Esophagus (tissue), 2 donors: ENCODE data around the gene MRGPRD. TPM values are rescaled to one million over a fixed set of nuclear protein-coding genes. Genes with fewer than 3 reads are reported as not detected.

ENCODE experiments used
- H3K27ac ChIP-seq, 2 donors: one replicate each; pipeline ENCODE4 v1.5.1; 2013; ENCODE audit warnings: low read depth in 2 of 2, mild to moderate bottlenecking in 2 of 2, inconsistent platforms in 1 of 2, low read length in 1 of 2, moderate library complexity in 1 of 2
- H3K27me3 ChIP-seq, 2 donors: one replicate each; pipeline ENCODE4 v1.6.1; 2013; ENCODE audit warnings: low read length in 2 of 2, control low read depth in 1 of 2, mild to moderate bottlenecking in 1 of 2; ENCODE audit not compliant: insufficient read depth in 2 of 2, control insufficient read depth in 1 of 2
- H3K36me3 ChIP-seq, 2 donors: one replicate each; pipeline ENCODE4 v1.6.1; 2013; ENCODE audit warnings: low read length in 1 of 2; ENCODE audit not compliant: control insufficient read depth in 2 of 2, insufficient read depth in 2 of 2
- H3K4me1 ChIP-seq, 2 donors: one replicate each; pipeline ENCODE4 v1.6.1; 2013; ENCODE audit warnings: low read length in 1 of 2; ENCODE audit not compliant: control insufficient read depth in 2 of 2, insufficient read depth in 2 of 2
- H3K4me3 ChIP-seq, 2 donors: one replicate each; pipeline ENCODE4 v1.5.1; 2013; ENCODE audit warnings: low read length in 2 of 2, mild to moderate bottlenecking in 2 of 2, low read depth in 1 of 2, moderate library complexity in 1 of 2
- H3K9me3 ChIP-seq, 2 donors: one replicate each; pipeline ENCODE4 v1.6.1; 2013; ENCODE audit warnings: mild to moderate bottlenecking in 2 of 2, low read depth in 1 of 2, low read length in 1 of 2, moderate library complexity in 1 of 2; ENCODE audit not compliant: control insufficient read depth in 2 of 2, insufficient read depth in 1 of 2
- WGBS, 2 donors: extraction: QIAGEN DNeasy Blood & Tissue Kit; methylation state at CpG; one replicate each; pipeline ENCODE4 v1.1.7; 2013; 5-methylcytosine and 5-hydroxymethylcytosine counted together
- polyA plus RNA-seq, 2 donors: library from polyadenylated mRNA; stranded (reverse); fragments of 200-250 nt; gene quantifications; one replicate each; pipeline ENCODE4 v1.2.3, GENCODE V29; 2013
- donor health status: healthy with polysubstance abuse.
- donor health status: Bipolar disorder and iron deficiency.

Gene MRGPRD
- polyA plus RNA-seq, 2 donors, result not detected

DNA sequence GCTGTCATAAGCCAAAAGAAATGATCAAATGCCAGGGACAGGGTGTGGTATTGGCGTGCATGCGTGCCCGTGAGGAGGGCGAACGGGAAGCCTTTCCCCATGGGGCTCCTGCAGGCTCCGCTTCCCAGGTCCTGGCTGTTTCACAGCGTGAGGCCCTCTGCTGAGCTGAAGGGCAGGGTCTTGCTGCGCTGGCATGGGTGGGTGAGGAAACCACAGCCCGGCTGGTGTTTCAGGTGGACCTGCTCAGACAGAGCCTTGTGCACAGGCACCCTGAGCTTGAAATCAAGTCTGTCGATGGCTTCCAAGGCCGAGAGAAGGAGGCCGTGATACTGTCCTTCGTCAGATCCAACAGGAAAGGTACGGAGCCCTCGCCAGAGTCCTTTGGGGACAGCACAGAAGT, 45.7 kb downstream of the MRGPRD start:
- Histone ChIP-seq H3K36me3 (peaks cover 11 to 76% of the 10 kb centered on the region in 2 donors), H3K27ac (peak overlapping the region in 1 of 2 donors; percentile 6), H3K4me3 (no peak overlapping the region), H3K27me3 (no peaks in the 10 kb centered on the region), H3K9me3 (no peaks in the 10 kb centered on the region), H3K4me1 (no peaks in the 10 kb centered on the region)
- WGBS, 2 donors, result 89 to 92% methylated on average over 15 of the region's 15 CpGs

DNA sequence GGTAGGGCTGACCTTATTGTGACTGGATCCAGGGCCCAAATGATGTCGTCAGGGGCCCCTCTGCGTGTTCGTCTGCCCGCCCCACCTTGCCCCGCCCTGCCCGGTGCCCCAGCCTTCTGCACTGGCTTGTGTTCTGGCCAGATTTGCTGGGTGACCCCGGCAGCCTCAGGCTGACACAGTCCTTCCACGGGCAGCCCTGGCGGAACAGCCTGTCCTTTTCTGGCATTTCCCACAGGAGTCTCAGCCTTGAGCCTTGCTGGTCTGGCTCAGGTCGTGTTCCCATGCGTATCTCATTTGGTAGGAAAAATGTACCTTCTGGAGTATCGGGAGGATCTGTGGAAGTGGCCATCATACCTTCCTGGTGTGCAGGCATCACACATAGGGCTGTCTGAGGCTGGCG, 46.1 kb downstream of the MRGPRD start:
- no peak overlapping the region for H3K4me3 ChIP-seq
- H3K36me3 ChIP-seq, result peaks cover 15 to 76% of the 10 kb centered on the region in 2 donors
- peak overlapping the region in 1 of 2 donors; percentile 39 for H3K27ac ChIP-seq
- no peaks in the 10 kb centered on the region for H3K9me3 ChIP-seq
- H3K27me3 ChIP-seq, result no peaks in the 10 kb centered on the region
- no peaks in the 10 kb centered on the region for H3K4me1 ChIP-seq
- WGBS, 2 donors, result 90 to 95% methylated on average over 13 of the region's 13 CpGs

DNA sequence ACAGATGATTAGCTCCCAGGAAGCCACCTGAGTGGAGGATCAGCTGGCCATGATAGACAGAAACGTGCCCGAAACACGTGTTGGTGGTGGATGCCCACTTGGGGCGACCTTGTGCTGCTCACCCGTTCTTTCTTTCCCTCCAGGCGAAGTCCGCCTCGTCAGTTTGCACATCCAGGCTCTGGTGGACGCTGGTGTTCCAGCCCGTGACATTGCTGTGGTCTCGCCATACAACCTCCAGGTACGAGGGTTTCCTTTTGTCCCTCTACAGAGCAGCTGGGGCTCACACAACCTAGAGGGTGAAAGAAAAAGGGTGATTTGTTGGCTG, 46.5 kb downstream of the MRGPRD start:
- Histone ChIP-seq H3K4me3 (no peak overlapping the region), H3K27me3 (no peaks in the 10 kb centered on the region), H3K27ac (peak overlapping the region in 1 of 2 donors; percentile 39), H3K36me3 (peaks cover 19 to 76% of the 10 kb centered on the region in 2 donors), H3K9me3 (no peaks in the 10 kb centered on the region), H3K4me1 (no peaks in the 10 kb centered on the region)
- 92 to 95% methylated on average over 12 of the region's 12 CpGs for WGBS, 2 donors

DNA sequence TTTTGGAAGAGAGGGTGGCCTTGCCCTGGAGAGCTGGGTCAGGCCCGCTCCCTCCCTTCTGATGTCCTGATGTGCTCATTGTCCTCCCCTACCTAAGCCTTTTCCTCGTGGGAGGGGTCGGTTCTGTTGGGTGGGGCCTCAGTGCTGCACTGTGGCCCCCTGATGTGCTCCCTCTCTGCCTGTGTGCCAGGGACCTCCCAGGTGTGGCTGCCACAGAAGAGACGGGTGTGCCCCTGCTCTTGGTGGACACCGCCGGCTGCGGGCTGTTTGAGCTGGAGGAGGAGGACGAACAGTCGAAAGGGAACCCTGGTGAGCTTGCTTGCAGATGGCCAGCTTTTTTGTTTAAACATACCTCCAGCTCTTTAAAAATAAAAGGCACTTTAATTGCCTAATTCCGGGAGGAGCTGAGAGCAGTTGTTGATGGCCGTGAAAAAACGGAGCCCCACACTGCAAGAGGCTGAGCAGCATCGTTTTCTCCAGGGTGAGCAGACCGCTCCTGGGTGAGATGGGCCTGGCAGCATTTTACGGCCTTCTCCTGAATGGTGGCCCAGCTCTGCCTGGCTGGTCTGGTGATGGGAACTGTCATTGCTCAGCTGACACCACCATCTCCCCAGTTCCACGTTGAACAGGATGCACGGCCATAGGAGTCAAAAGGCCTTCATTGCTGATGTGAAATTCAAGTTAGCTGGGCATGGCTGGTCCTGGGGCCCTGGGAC, 47.0 kb downstream of the MRGPRD start:
- WGBS, 2 donors, result 86 to 90% methylated on average over 17 of the region's 17 CpGs
- no peak overlapping the region for H3K4me3 ChIP-seq
- H3K4me1 ChIP-seq, result no peaks in the 10 kb centered on the region
- H3K36me3 ChIP-seq, result peaks cover 19 to 76% of the 10 kb centered on the region in 2 donors
- H3K9me3 ChIP-seq, result no peaks in the 10 kb centered on the region
- H3K27me3 ChIP-seq, result no peaks in the 10 kb centered on the region
- H3K27ac ChIP-seq, result peak overlapping the region in 1 of 2 donors; percentile 39

DNA sequence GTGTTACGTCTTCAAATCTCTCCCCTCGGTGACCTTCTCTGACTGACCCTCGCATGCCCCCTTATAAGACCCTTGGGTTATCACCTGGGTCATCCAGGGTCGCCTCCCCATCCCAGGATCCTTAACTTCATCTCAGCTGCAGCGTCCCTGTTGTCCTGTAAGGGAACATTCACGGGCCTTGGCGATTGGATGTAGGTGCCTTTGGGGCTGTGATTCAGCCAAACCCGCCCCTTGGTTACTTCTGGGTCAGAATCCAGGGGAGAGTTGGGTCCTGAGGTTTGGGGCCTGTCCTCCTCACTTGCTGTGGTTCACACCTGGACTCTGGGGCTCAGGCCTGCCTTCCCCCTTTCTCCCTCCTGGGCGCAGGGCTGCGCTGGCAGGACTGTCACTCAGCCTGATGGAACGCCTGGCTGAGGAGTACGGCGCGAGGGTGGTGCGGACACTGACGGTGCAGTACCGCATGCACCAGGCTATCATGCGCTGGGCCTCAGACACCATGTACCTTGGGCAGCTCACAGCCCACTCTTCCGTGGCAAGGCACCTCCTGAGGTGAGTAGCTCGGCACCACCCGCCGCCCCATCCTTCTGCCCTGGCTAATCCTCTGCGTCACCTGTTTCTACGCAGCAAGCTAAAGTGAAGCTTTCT, 47.7 kb downstream of the MRGPRD start:
- H3K36me3 ChIP-seq, result peaks cover 15 to 71% of the 10 kb centered on the region in 2 donors
- H3K4me1 ChIP-seq, result no peaks in the 10 kb centered on the region
- H3K27me3 ChIP-seq, result no peaks in the 10 kb centered on the region
- 95 to 96% methylated on average over 23 to 24 of the region's 24 CpGs for WGBS, 2 donors
- peak overlapping the region in 1 of 2 donors; percentile 50 for H3K27ac ChIP-seq
- H3K9me3 ChIP-seq, result no peaks in the 10 kb centered on the region
- no peak overlapping the region for H3K4me3 ChIP-seq

DNA sequence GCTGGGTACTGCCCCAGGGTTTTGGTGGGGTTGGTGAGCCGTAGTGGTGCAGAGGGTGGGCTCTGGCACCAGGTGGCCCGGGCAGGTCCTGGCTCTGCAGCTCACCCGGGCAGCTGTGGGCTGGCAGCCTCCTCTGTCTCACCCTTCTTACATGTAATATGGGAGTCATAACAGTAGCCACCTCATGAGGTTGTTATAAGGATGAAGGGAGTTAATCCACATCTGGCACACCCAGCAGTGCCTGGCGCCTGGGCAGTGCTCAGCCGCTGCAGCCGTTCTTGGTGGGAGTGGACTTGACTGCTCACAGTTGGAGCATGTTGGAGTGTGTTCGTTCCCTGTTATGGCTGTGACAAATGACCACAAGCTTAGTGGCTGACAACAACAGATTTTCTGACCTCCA, 48.4 kb downstream of the MRGPRD start:
- WGBS, 2 donors, result 74 to 80% methylated on average over 7 of the region's 7 CpGs
- Histone ChIP-seq H3K27ac (peak overlapping the region in 1 of 2 donors; percentile 50), H3K27me3 (no peaks in the 10 kb centered on the region), H3K9me3 (no peaks in the 10 kb centered on the region), H3K36me3 (peaks cover 15 to 66% of the 10 kb centered on the region in 2 donors), H3K4me1 (no peaks in the 10 kb centered on the region), H3K4me3 (no peak overlapping the region)

DNA sequence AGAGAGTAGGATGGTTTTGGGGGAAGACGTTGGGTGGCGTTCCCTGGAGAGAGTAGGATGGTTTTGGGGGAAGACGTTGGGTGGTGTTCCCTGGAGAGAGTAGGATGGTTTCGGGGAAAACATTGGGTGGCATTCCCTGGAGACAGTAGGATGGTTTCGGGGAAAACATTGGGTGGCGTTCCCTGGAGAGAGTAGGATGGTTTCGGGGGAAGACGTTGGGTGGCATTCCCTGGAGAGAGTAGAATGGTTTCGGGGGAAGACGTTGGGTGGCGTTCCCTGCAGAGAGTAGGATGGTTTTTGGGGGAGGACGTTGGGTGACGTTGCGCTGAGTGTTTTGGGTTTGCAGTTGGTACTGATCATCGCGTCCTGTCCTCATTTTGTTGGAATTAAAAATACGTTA, 48.9 kb downstream of the MRGPRD start:
- H3K27me3 ChIP-seq, result no peaks in the 10 kb centered on the region
- H3K36me3 ChIP-seq, result peaks cover 13 to 62% of the 10 kb centered on the region in 2 donors

DNA sequence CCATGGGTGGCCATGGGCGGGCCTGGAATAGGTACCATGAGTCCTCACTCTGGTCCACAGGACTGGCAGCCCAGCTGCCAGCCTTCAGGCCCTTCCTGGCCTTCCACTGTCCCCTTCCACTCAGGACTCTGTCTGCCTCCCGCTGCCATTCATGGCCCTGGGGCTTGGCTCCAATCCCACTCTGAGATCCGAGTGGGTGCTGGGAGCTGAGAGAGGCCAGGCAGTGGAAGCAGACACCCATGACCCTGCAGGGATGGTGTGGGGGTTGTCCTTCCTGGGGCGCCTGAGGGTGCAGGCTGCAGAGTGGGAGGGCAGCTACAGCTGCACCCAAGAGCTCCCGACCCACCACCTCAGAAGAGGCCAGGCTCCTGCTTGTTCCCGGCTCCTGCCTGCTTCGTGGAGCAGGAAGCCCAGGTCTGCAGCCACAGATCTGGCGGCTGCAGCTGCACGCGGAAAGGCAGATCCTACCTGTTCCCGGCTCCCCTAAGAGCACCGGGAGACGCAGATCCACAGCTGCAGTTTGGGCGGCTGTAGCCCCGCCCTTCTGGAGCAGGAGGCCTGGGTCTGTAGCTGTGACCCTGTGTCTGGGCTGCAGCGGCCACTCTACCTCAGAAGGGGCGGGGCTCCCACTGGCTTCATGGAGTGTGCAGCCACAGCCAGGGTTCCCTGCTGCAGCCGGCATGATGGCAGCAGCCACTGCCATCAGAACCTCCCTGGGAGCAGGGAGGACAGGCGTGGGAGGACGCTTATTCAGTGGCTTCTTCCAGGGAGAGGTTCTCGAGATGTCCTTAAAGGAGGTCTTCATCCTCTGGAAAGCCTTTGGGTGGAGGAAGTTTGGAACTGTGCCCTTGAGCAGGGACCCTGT, 49.6 kb downstream of the MRGPRD start:
- Histone ChIP-seq H3K4me3 (no peak overlapping the region), H3K27me3 (no peaks in the 10 kb centered on the region), H3K4me1 (no peaks in the 10 kb centered on the region), H3K9me3 (no peaks in the 10 kb centered on the region), H3K27ac (no peak overlapping the region), H3K36me3 (peaks cover 13 to 55% of the 10 kb centered on the region in 2 donors)
- WGBS, 2 donors, result 88 to 93% methylated on average over 21 of the region's 21 CpGs

More for the DNA sequence above, 48.9 kb downstream of the MRGPRD start:
- Histone ChIP-seq H3K4me1 (no peaks in the 10 kb centered on the region), H3K4me3 (no peak overlapping the region), H3K27ac (peak overlapping the region in 1 of 2 donors; percentile 29), H3K9me3 (no peaks in the 10 kb centered on the region)
- WGBS, 2 donors, result 85 to 91% methylated on average over 17 of the region's 17 CpGs
